Upper lobe of left lung (tissue), 4 donors: ENCODE data around the gene TYROBP.

Experiments
- CTCF ChIP-seq, 6 experiments: fragments of 450-650 bp in 4 of 6; fragments of 200-600 bp in 2 of 6; sonication (generic) in 2 of 6; IDR thresholded peaks; one replicate each; pipeline ENCODE4 v1.5.1; 2016 to 2019; ENCODE audit warnings: antibody characterized with exemption in 6 of 6
- POLR2A ChIP-seq, 4 donors: fragments of 450-650 bp; IDR thresholded peaks; one replicate each; pipeline ENCODE4 v1.5.1; 2016 to 2017; ENCODE audit warnings: antibody characterized with exemption in 4 of 4, mild to moderate bottlenecking in 2 of 4

GRCh38 chr19:35872180-35872579, 35.9 kb downstream of the TYROBP start:
- no peak for TF ChIP-seq CTCF (IDR thresholded peaks at IDR 0.05)
- TF ChIP-seq POLR2A (IDR thresholded peaks at IDR 0.05) = no peak
